ENCODE measurements around the gene NAV3.

DNA sequence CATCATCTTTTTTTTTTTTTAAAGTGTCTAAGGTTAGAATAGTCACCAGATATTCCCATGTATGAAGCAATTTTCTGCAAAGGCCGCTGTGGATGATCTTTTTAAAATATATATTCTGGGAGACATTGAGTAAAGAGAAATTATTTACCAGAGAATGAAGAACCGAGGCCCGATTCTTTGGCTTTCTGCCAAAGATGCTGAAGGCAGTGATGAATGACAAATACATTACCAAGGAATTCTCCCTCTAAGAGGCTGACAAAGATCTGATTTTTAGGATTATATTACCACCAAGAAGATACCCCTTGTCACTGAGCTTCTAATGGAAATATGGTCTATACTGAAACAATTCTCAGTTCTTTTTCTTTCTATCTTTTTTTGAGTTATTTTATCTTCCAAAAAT is 336.8 kb downstream of the NAV3 start:
- no peak for TF ChIP-seq EP300 (IDR thresholded peaks at IDR 0.05; ENCODE audit: low read length)
- no peak for TF ChIP-seq SNRNP70 (optimal IDR thresholded peaks at IDR 0.05; ENCODE audit: low read depth, low read length)
- no peak for TF ChIP-seq NFYB (IDR thresholded peaks at IDR 0.05; ENCODE audit: extremely low read depth, insufficient read length)
- TF ChIP-seq GTF2A2 (tag; IDR thresholded peaks at IDR 0.05) = no peak
- TF ChIP-seq ZNF76 (CRISPR knock-in tag; IDR thresholded peaks at IDR 0.05; ENCODE audit: borderline replicate concordance) = no peak
